Naive B cell (primary cell): ENCODE measurements around the gene MLC1. TPM values are rescaled to one million over a fixed set of nuclear protein-coding genes. Genes with fewer than 3 reads are reported as not detected.

Experiments used
- polyA plus RNA-seq, 6 donors: library from polyadenylated mRNA; unstranded; fragments of 300-500 nt; fragmentation: Illumina TruSeq; gene quantifications; one replicate each; pipeline ENCODE4 v1.2.3, GENCODE V29; 2021; ENCODE audit warnings: low read depth in 6 of 6

Gene MLC1
- polyA plus RNA-seq, 6 donors from 2014 or later = 0.09 to 0.44 (median 0.15) TPM; not detected in 3

Other genes with a start within 250 kb of the MLC1 start
- 10 to 100 TPM in 1 of 6 donors, 1 to 10 TPM in 5; 3.8 to 10.3 (median 6.1) TPM for gene ZBED4, start 231.6 kb downstream of the MLC1 start, polyA plus RNA-seq
- 10 to 100 TPM; 10.1 to 17.5 (median 13.0) TPM for gene ALG12, start 167.0 kb downstream of the MLC1 start, polyA plus RNA-seq
- 10 to 100 TPM; 21.9 to 33.8 (median 28.0) TPM for gene CRELD2, start 166.8 kb downstream of the MLC1 start, polyA plus RNA-seq
- 10 to 100 TPM; 46.7 to 60.7 (median 55.0) TPM for gene PIM3, start 124.7 kb downstream of the MLC1 start, polyA plus RNA-seq
- not detected for gene IL17REL, start 72.7 kb downstream of the MLC1 start, polyA plus RNA-seq
- not detected for gene TTLL8, start 27.1 kb downstream of the MLC1 start, polyA plus RNA-seq
- not detected for gene MOV10L1, start 4.6 kb upstream of the MLC1 start, polyA plus RNA-seq
- gene PANX2, start 85.3 kb upstream of the MLC1 start, polyA plus RNA-seq = under 1 TPM in 1 of 6 donors, not detected in 5; 0.08 TPM
- gene TRABD, start 100.5 kb upstream of the MLC1 start, polyA plus RNA-seq = 10 to 100 TPM in 5 of 6 donors, 1 to 10 TPM in 1; 9.4 to 22.6 (median 15.1) TPM
- 1 to 10 TPM; 2.9 to 6.8 (median 5.2) TPM for gene SELENOO, start 115.6 kb upstream of the MLC1 start, polyA plus RNA-seq
- 10 to 100 TPM; 11.6 to 23.2 (median 14.2) TPM for gene TUBGCP6, start 159.6 kb upstream of the MLC1 start, polyA plus RNA-seq
- 1 to 10 TPM; 4.6 to 8.2 (median 6.3) TPM for gene HDAC10, start 165.8 kb upstream of the MLC1 start, polyA plus RNA-seq
- gene MAPK12, start 176.3 kb upstream of the MLC1 start, polyA plus RNA-seq = under 1 TPM in 5 of 6 donors, not detected in 1; 0.04 to 0.19 (median 0.09) TPM
- under 1 TPM in 3 of 6 donors, not detected in 3; 0.17 to 0.21 (median 0.19) TPM for gene MAPK11, start 185.0 kb upstream of the MLC1 start, polyA plus RNA-seq
- gene PLXNB2, start 222.2 kb upstream of the MLC1 start, polyA plus RNA-seq = 1 to 10 TPM in 2 of 6 donors, under 1 TPM in 3, not detected in 1; 0.46 to 1.1 (median 0.66) TPM
- under 1 TPM in 5 of 6 donors, not detected in 1; 0.05 to 0.43 (median 0.28) TPM for gene DENND6B, start 241.6 kb upstream of the MLC1 start, polyA plus RNA-seq